ENCODE results near the gene AACS. TPM values are rescaled to one million over a fixed set of nuclear protein-coding genes. Genes with fewer than 3 reads are reported as not detected.
"Not testable (repeated sequence)": the region's sequence is repeated elsewhere in the genome, so short reads cannot be mapped to it uniquely, and the experiment has no call there.

The AACS gene
- total and polyA plus RNA-seq, 10 donors = 5.1 to 18.9 (median 11.4) TPM

GRCh38 chr12:125110641-125111360 lies 45.6 kb downstream of the AACS start:
- intact Hi-C loops (cut with DNase I; ENCODE audit: low total_unique reads) = no loop called here
- no peak for DNase-seq
- WGBS, 5 donors = 91 to 98% (median 95%) methylated on average over 14 of the region's 14 CpGs
- H3K27ac ChIP-seq = no peak overlapping the region
- TF ChIP-seq CTCF (IDR thresholded peaks at IDR 0.05 in 8 of 11, conservative IDR thresholded peaks at IDR 0.05 in 3 of 11) (no peak), POLR2A (IDR thresholded peaks at IDR 0.05) (no peak), POLR2AphosphoS5 (IDR thresholded peaks at IDR 0.05) (no peak)
- H3K4me3 ChIP-seq = no peak overlapping the region
- H3K9me3 ChIP-seq = no peaks in the 10 kb centered on the region
- peaks cover 0 to 99% (median 25%) of the 10 kb centered on the region in 6 donors for H3K36me3 ChIP-seq
- no peaks in the 10 kb centered on the region for H3K4me1 ChIP-seq
- H3K27me3 ChIP-seq (replicated peaks in 1 of 7) = no peaks in the 10 kb centered on the region

GRCh38 chr12:125111403-125111802 lies 46.2 kb downstream of the AACS start:
- no peak for TF ChIP-seq POLR2A (IDR thresholded peaks at IDR 0.05)
- TF ChIP-seq CTCF (IDR thresholded peaks at IDR 0.05 in 8 of 11, conservative IDR thresholded peaks at IDR 0.05 in 3 of 11) = no peak
- TF ChIP-seq POLR2AphosphoS5 (IDR thresholded peaks at IDR 0.05) = no peak
- Histone ChIP-seq H3K4me3 (no peak overlapping the region), H3K9me3 (no peaks in the 10 kb centered on the region), H3K36me3 (peaks cover 0 to 99% (median 26%) of the 10 kb centered on the region in 6 donors), H3K4me1 (no peaks in the 10 kb centered on the region), H3K27ac (no peak overlapping the region), H3K27me3 (replicated peaks in 1 of 7) (no peaks in the 10 kb centered on the region)
- 81 to 95% (median 92%) methylated on average over 3 of the region's 3 CpGs for WGBS, 5 donors
- DNase-seq = no peak
- intact Hi-C loops (cut with DNase I; ENCODE audit: low total_unique reads) = no loop called here

GRCh38 chr12:125112614-125113013 lies 47.4 kb downstream of the AACS start:
- H3K4me3 ChIP-seq; H3K4me1 ChIP-seq; intact Hi-C loops (cut with DNase I; ENCODE audit: low total_unique reads); H3K9me3 ChIP-seq; DNase-seq; H3K27me3 ChIP-seq (replicated peaks in 1 of 7); H3K27ac ChIP-seq: not testable (repeated sequence)
- H3K36me3 ChIP-seq = peaks cover 0 to 99% (median 22%) of the 10 kb centered on the region in 6 donors
- 89 to 97% (median 95%) methylated on average over 6 of the region's 6 CpGs for WGBS, 5 donors

- H3K4me3 ChIP-seq = no peak overlapping the region
- no peak overlapping the region for H3K27ac ChIP-seq
- TF ChIP-seq POLR2A (IDR thresholded peaks at IDR 0.05) (no peak), POLR2AphosphoS5 (IDR thresholded peaks at IDR 0.05) (no peak), CTCF (IDR thresholded peaks at IDR 0.05 in 8 of 11, conservative IDR thresholded peaks at IDR 0.05 in 3 of 11) (no peak)
- H3K4me1 ChIP-seq = no peaks in the 10 kb centered on the region
- H3K27me3 ChIP-seq (replicated peaks in 1 of 7) = no peaks in the 10 kb centered on the region
- H3K9me3 ChIP-seq = no peaks in the 10 kb centered on the region
- no peak for DNase-seq
- 93 to 96% (median 95%) methylated on average over 8 of the region's 8 CpGs for WGBS, 5 donors
- peaks cover 0 to 99% (median 17%) of the 10 kb centered on the region in 6 donors for H3K36me3 ChIP-seq
- intact Hi-C loops (cut with DNase I; ENCODE audit: low total_unique reads) = no loop called here
Observed at GRCh38 chr12:125113263-125113662, 48.0 kb downstream of the AACS start.

Measured in spleen (tissue), 11 donors.